Trophoblast cell (in vitro differentiated cells and primary cell): Measurements from ENCODE around the gene GSTCD. TPM values are rescaled to one million over a fixed set of nuclear protein-coding genes. Genes with fewer than 3 reads are reported as not detected.

Experiments
- DNase-seq, 2 donors: peaks; one replicate each; pipeline ENCODE4 v3.0.0-alpha.2; 2016
- H2AFZ ChIP-seq: 2 replicates; pipeline ENCODE4 v1.6.1; 2013; ENCODE audit warnings: low read length, moderate library complexity, mild to moderate bottlenecking; ENCODE audit not compliant: insufficient read depth, poor library complexity
- H2AK5ac ChIP-seq: 2 replicates; pipeline ENCODE4 v1.6.1; 2013; ENCODE audit warnings: mild to moderate bottlenecking, low read length
- H2BK120ac ChIP-seq: 2 replicates; pipeline ENCODE4 v1.6.1; 2013; ENCODE audit warnings: low read length, mild to moderate bottlenecking, moderate library complexity; ENCODE audit not compliant: insufficient read depth, poor library complexity
- H2BK12ac ChIP-seq: 2 replicates; pipeline ENCODE4 v1.6.1; 2013; ENCODE audit warnings: mild to moderate bottlenecking, low read length, moderate library complexity
- H2BK5ac ChIP-seq: 2 replicates; pipeline ENCODE4 v1.6.1; 2013; ENCODE audit warnings: low read length, low read depth, moderate library complexity, mild to moderate bottlenecking; ENCODE audit not compliant: poor library complexity
- H3K14ac ChIP-seq: 2 replicates; pipeline ENCODE4 v1.6.1; 2013; ENCODE audit warnings: mild to moderate bottlenecking, low read length
- H3K18ac ChIP-seq: 2 replicates; pipeline ENCODE4 v1.6.1; 2013; ENCODE audit warnings: mild to moderate bottlenecking, low read length
- H3K23ac ChIP-seq: 2 replicates; pipeline ENCODE4 v1.6.1; 2013; ENCODE audit warnings: low read length
- H3K27ac ChIP-seq: 2 replicates; pipeline ENCODE4 v1.5.1; 2013; ENCODE audit warnings: low read depth, mild to moderate bottlenecking, inconsistent platforms, low read length, moderate library complexity
- H3K27me3 ChIP-seq: 2 replicates; pipeline ENCODE4 v1.6.1; 2013; ENCODE audit warnings: inconsistent platforms, mild to moderate bottlenecking, low read length, moderate library complexity; ENCODE audit not compliant: insufficient read depth
- H3K36me3 ChIP-seq, 2 experiments: 1 replicate in 1 of 2; 2 replicates in 1 of 2; pipeline ENCODE4 v1.6.1; 2013; ENCODE audit warnings: low read length in 2 of 2, mild to moderate bottlenecking in 2 of 2, moderate library complexity in 1 of 2; ENCODE audit not compliant: insufficient read depth in 2 of 2, control insufficient read depth in 1 of 2
- H3K4ac ChIP-seq: 2 replicates; pipeline ENCODE4 v1.6.1; 2013; ENCODE audit warnings: low read depth, mild to moderate bottlenecking, low read length, moderate library complexity
- H3K4me1 ChIP-seq, 2 experiments: 1 replicate in 1 of 2; 2 replicates in 1 of 2; pipeline ENCODE4 v1.6.1; 2013; ENCODE audit warnings: low read length in 2 of 2, mild to moderate bottlenecking in 2 of 2, moderate library complexity in 1 of 2; ENCODE audit not compliant: insufficient read depth in 2 of 2, control insufficient read depth in 1 of 2
- H3K4me2 ChIP-seq: 2 replicates; pipeline ENCODE4 v1.6.1; 2013; ENCODE audit warnings: inconsistent platforms, mild to moderate bottlenecking, low read length, moderate library complexity
- H3K4me3 ChIP-seq: 2 replicates; pipeline ENCODE4 v1.5.1; 2013; ENCODE audit warnings: mild to moderate bottlenecking, low read depth, low read length, inconsistent platforms
- H3K79me1 ChIP-seq: one replicate; pipeline ENCODE4 v1.6.1; 2013; ENCODE audit warnings: low read length
- H3K79me2 ChIP-seq: 2 replicates; pipeline ENCODE4 v1.6.1; 2013; ENCODE audit warnings: low read length, mild to moderate bottlenecking; ENCODE audit not compliant: control insufficient read depth, insufficient read depth, poor library complexity
- H3K9ac ChIP-seq: 2 replicates; pipeline ENCODE4 v1.6.1; 2013; ENCODE audit warnings: mild to moderate bottlenecking, low read length
- H3K9me3 ChIP-seq: 2 replicates; pipeline ENCODE4 v1.6.1; 2013; ENCODE audit warnings: low read depth, mild to moderate bottlenecking, control low read depth, inconsistent platforms, low read length; ENCODE audit not compliant: insufficient read depth
- H4K12ac ChIP-seq: 2 replicates; pipeline ENCODE4 v1.6.1; 2013; ENCODE audit warnings: low read depth, mild to moderate bottlenecking, low read length, moderate library complexity
- H4K8ac ChIP-seq: 2 replicates; pipeline ENCODE4 v1.6.1; 2013; ENCODE audit warnings: low read depth, mild to moderate bottlenecking, low read length, moderate library complexity
- H4K91ac ChIP-seq: one replicate; pipeline ENCODE4 v1.6.1; 2013; ENCODE audit warnings: low read depth, mild to moderate bottlenecking, low read length, moderate library complexity
- WGBS: extraction: QIAGEN DNeasy Blood & Tissue Kit; methylation state at CpG from one replicate; pipeline ENCODE4 v1.1.7; 2013; ENCODE audit warnings: missing lambda C conversion rate; ENCODE audit not compliant: insufficient read length, insufficient coverage; ENCODE audit errors: extremely low coverage; 5-methylcytosine and 5-hydroxymethylcytosine counted together
- polyA plus RNA-seq: library from polyadenylated mRNA; stranded (reverse); fragments of 200-250 nt; gene quantifications from 2 replicates; pipeline ENCODE4 v1.2.3, GENCODE V29; 2013

Gene GSTCD
- 9.6 and 10.6 TPM in 2 replicates for polyA plus RNA-seq

DNA sequence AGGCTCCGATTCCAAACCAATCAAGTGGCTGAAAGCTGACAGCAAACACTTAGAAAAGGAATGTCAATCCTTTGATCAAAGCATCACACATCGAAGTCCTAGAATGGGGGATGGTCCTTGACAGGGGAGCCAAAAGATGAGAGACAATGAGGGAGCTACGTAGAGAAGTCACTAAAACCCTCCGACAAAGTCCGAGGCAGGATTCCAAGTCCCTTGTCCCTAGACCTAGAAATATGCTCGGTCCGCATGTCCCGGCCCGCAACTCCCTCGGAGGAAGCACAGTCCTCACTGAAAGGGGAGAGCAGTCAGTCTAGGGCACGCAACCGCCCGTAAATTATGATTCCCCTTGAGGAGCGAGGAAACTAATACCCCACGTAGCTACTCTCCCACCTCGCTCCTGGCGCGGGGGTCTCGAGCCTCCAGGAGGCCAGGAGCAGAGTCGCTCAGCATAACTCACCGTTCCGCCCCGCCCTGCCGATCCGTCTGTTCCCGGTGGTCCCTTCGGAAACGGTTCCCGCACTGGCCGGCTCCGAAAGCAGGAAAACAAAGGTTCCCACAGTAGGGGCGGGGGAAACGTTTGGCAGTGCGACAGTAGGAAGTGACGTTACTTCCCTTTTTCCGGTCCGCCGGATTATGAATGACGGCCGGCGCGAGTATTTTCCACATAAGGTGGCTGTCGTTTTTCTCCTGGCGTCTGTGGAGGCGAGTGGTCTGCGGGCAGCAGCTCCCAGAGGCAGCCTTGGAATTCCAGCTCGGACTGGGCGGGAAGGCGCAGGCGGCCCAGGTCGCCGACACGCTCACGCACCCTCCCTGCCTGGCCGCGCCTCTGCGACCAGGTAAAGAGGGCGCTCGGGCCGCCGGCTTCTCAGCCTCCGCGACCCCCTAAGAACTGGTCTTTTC, at the start of gene GSTCD, which contains the start of gene INTS12:
GSTCD (plus strand) TSS at position 604 of the 900 bp plus-strand sequence. CDS start 8,830 bp downstream, outside the sequence.
INTS12 (minus strand) TSS at position 509 of the 900 bp plus-strand sequence. CDS start 8,684 bp downstream, outside the sequence.
- Histone ChIP-seq H3K4me2 (peak within 1 kb of the TSS; percentile 94), H4K8ac (peak within 1 kb of the TSS; percentile 92), H3K4ac (peak within 1 kb of the TSS; percentile 35), H2BK5ac (peak within 1 kb of the TSS; percentile 78), H3K23ac (no peak within 1 kb of the TSS), H2BK120ac (peak within 1 kb of the TSS; percentile 67), H3K79me2 (peaks cover 5% of the 10 kb centered on the region), H3K27me3 (no peaks in the 10 kb centered on the region), H3K4me1 (no peaks in the 10 kb centered on the region), H3K4me3 (peak within 1 kb of the TSS; percentile 94), H3K9ac (peak within 1 kb of the TSS; percentile 95), H3K27ac (peak within 1 kb of the TSS; percentile 86), H4K91ac (peak within 1 kb of the TSS; percentile 75), H3K14ac (peak within 1 kb of the TSS; percentile 91), H3K9me3 (no peaks in the 10 kb centered on the region), H2AK5ac (no peak within 1 kb of the TSS), H3K36me3 (peaks cover 0 to 3% of the 10 kb centered on the region in 2 experiments), H3K18ac (peak within 1 kb of the TSS; percentile 86), H2AFZ (peak within 1 kb of the TSS; percentile 97), H4K12ac (peak within 1 kb of the TSS; percentile 79), H3K79me1 (peaks cover 4% of the 10 kb centered on the region), H2BK12ac (no peak within 1 kb of the TSS)
- peak; percentile 91 to 98 for DNase-seq
- WGBS = no CpG with 5 or more reads among the region's 63 CpGs

DNA sequence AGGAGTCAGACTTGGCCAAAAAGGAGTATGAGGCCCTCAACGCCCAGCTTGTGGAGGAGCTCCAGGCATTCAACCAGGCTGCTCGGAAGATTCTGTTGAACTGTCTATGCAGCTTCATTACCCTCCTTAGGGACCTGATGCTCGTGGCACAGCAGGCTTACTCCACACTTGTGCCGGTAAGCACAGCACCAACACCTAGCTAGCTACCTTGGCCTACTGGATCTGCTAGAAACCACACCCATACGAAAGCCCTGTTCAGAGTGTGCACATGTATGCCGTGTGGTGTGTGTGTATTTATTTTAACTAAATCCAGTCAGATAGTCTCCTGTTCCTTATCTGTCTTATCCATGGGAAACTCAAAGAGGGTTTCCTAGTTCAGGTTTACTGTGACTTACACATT, 49.4 kb upstream of the GSTCD start:
- Histone ChIP-seq H3K4me1 (no peaks in the 10 kb centered on the region), H3K23ac (no peak overlapping the region), H3K79me2 (no peaks in the 10 kb centered on the region), H3K27me3 (no peaks in the 10 kb centered on the region), H2BK5ac (no peak overlapping the region), H4K8ac (no peak overlapping the region), H3K4me3 (no peak overlapping the region), H3K4me2 (no peak overlapping the region), H3K36me3 (no peaks in the 10 kb centered on the region), H3K14ac (no peak overlapping the region), H4K12ac (no peak overlapping the region), H2AK5ac (no peak overlapping the region), H3K9ac (no peak overlapping the region), H2BK120ac (no peak overlapping the region), H3K27ac (no peak overlapping the region), H3K9me3 (peaks cover 2% of the 10 kb centered on the region), H4K91ac (no peak overlapping the region), H2BK12ac (no peak overlapping the region), H3K79me1 (no peaks in the 10 kb centered on the region), H2AFZ (no peak overlapping the region), H3K18ac (no peak overlapping the region), H3K4ac (no peak overlapping the region)
- DNase-seq = no peak
- no CpG with 5 or more reads among the region's 6 CpGs for WGBS

GRCh38 chr4:105661028-105661427, 47.6 kb upstream of the GSTCD start:
- Histone ChIP-seq H4K91ac (no peak overlapping the region), H2BK12ac (no peak overlapping the region), H2AK5ac (no peak overlapping the region), H3K4me1 (no peaks in the 10 kb centered on the region), H3K4ac (no peak overlapping the region), H3K79me2 (no peaks in the 10 kb centered on the region), H3K9ac (no peak overlapping the region), H3K27me3 (no peaks in the 10 kb centered on the region), H3K23ac (no peak overlapping the region), H3K79me1 (no peaks in the 10 kb centered on the region), H3K36me3 (no peaks in the 10 kb centered on the region), H3K9me3 (peaks cover 2% of the 10 kb centered on the region), H3K14ac (no peak overlapping the region), H3K4me3 (no peak overlapping the region), H3K4me2 (no peak overlapping the region), H2AFZ (no peak overlapping the region), H4K12ac (no peak overlapping the region), H2BK5ac (no peak overlapping the region), H2BK120ac (no peak overlapping the region), H3K27ac (no peak overlapping the region), H4K8ac (no peak overlapping the region), H3K18ac (no peak overlapping the region)
- WGBS = no CpG with 5 or more reads among the region's 3 CpGs
- no peak for DNase-seq

GRCh38 chr4:105662935-105663675, 45.5 kb upstream of the GSTCD start:
- Histone ChIP-seq H2AK5ac (no peak overlapping the region), H2AFZ (no peak overlapping the region), H4K12ac (no peak overlapping the region), H3K18ac (no peak overlapping the region), H3K4me2 (no peak overlapping the region), H3K4me1 (no peaks in the 10 kb centered on the region), H3K9ac (no peak overlapping the region), H3K4me3 (no peak overlapping the region), H3K79me2 (no peaks in the 10 kb centered on the region), H3K27me3 (no peaks in the 10 kb centered on the region), H2BK5ac (no peak overlapping the region), H3K36me3 (no peaks in the 10 kb centered on the region), H3K14ac (no peak overlapping the region), H3K27ac (no peak overlapping the region), H3K23ac (no peak overlapping the region), H2BK12ac (no peak overlapping the region), H3K4ac (no peak overlapping the region), H4K91ac (no peak overlapping the region), H2BK120ac (no peak overlapping the region), H4K8ac (no peak overlapping the region), H3K79me1 (no peaks in the 10 kb centered on the region), H3K9me3 (peaks cover 2% of the 10 kb centered on the region)
- WGBS = no CpG with 5 or more reads among the region's 2 CpGs
- no peak for DNase-seq
